Caco-2 (cell line): ENCODE results near the gene MS4A7. TPM values are rescaled to one million over a fixed set of nuclear protein-coding genes. Genes with fewer than 3 reads are reported as not detected.

Experiments used
- BruUV-seq: library from RNA; stranded (reverse); fragments of 400-500 nt; replicated peaks from 2 replicates; lab custom pipeline; 2021; lab: Mats Ljungman, UMichigan
- CTCF ChIA-PET: fragments of 300-600 bp; sonication (Branson Sonifier 250); formaldehyde crosslinking; loops from one replicate; lab custom pipeline; 2022; ENCODE audit warnings: antibody characterized with exemption; lab: Charles Lee
- POLR2A ChIA-PET: fragments of 300-600 bp; sonication (Branson Sonifier 250); formaldehyde crosslinking; loops from one replicate; lab custom pipeline; 2022; ENCODE audit warnings: antibody characterized with exemption; lab: Charles Lee
- DNase-seq, 2 experiments: peaks; one replicate each; pipeline versions ENCODE4 v3.0.0 to v3.0.0-alpha.2; 2020 to 2022
- H3K27me3 ChIP-seq: replicated peaks from 2 replicates; pipeline ENCODE4 v1.6.0; 2011; ENCODE audit warnings: low read length; ENCODE audit not compliant: control insufficient read depth, insufficient read depth
- H3K36me3 ChIP-seq: 2 replicates; pipeline ENCODE4 v1.5.1; 2011; ENCODE audit warnings: low read length; ENCODE audit not compliant: control insufficient read depth, insufficient read depth
- H3K4me1 ChIP-seq: fragments of 250-450 bp; sonication (Bioruptor Pico); 2 replicates; pipeline ENCODE4 v1.5.1; 2020; ENCODE audit warnings: mild to moderate bottlenecking
- H3K4me3 ChIP-seq: 2 replicates; pipeline ENCODE4 v1.5.1; 2011; ENCODE audit warnings: low read depth, mild to moderate bottlenecking, control low read depth, low read length
- H3K9me3 ChIP-seq: fragments of 250-450 bp; sonication (Bioruptor Pico); 2 replicates; pipeline ENCODE4 v1.5.1; 2020; ENCODE audit warnings: mild to moderate bottlenecking, moderate library complexity
- H3K27ac Mint-ChIP-seq: one replicate; pipeline ENCODE4 v1.8.0; 2022; ENCODE audit warnings: mixed read lengths; ENCODE audit not compliant: unreplicated experiment
- H3K27me3 Mint-ChIP-seq: one replicate; pipeline ENCODE4 v1.8.0; 2022; ENCODE audit warnings: mixed read lengths; ENCODE audit not compliant: insufficient read depth, unreplicated experiment
- H3K36me3 Mint-ChIP-seq: one replicate; pipeline ENCODE4 v1.8.0; 2022; ENCODE audit warnings: mild to moderate bottlenecking, mixed read lengths; ENCODE audit not compliant: insufficient read depth, unreplicated experiment
- H3K4me1 Mint-ChIP-seq: one replicate; pipeline ENCODE4 v1.8.0; 2022; ENCODE audit warnings: low read depth, mixed read lengths; ENCODE audit not compliant: unreplicated experiment
- H3K4me3 Mint-ChIP-seq: one replicate; pipeline ENCODE4 v1.8.0; 2022; ENCODE audit warnings: mild to moderate bottlenecking, moderate library complexity, mixed read lengths; ENCODE audit not compliant: unreplicated experiment
- H3K9me3 Mint-ChIP-seq: one replicate; pipeline ENCODE4 v1.8.0; 2022; ENCODE audit warnings: mixed read lengths; ENCODE audit not compliant: unreplicated experiment
- intact Hi-C: fragments of 100-400 bp; cut with micrococcal nuclease; formaldehyde crosslinking; loops from one replicate; pipeline ENCODE4 v1.10.0; 2022; ENCODE audit not compliant: unreplicated experiment
- total RNA-seq: library from RNA; stranded (reverse); gene quantifications from 2 replicates; pipeline ENCODE4 v1.2.3, GENCODE V29; 2022
- TF ChIP-seq, protein P1 (sequence below), 2 experiments: fragments of 200-600 bp in 1 of 2; IDR thresholded peaks; 1 replicate in 1 of 2; 2 replicates in 1 of 2; pipeline versions ENCODE4 v1.5.1 to v1.8.0; 2011 to 2022; ENCODE audit warnings: antibody characterized with exemption in 1 of 2, control low read depth in 1 of 2, inconsistent platforms in 1 of 2, low read depth in 1 of 2, low read length in 1 of 2, mild to moderate bottlenecking in 1 of 2, moderate library complexity in 1 of 2; ENCODE audit not compliant: insufficient read depth in 1 of 2, severe bottlenecking in 1 of 2, unreplicated experiment in 1 of 2

The MS4A7 gene
- total RNA-seq, 1 experiment from 2014 or later: not detected

DNA sequence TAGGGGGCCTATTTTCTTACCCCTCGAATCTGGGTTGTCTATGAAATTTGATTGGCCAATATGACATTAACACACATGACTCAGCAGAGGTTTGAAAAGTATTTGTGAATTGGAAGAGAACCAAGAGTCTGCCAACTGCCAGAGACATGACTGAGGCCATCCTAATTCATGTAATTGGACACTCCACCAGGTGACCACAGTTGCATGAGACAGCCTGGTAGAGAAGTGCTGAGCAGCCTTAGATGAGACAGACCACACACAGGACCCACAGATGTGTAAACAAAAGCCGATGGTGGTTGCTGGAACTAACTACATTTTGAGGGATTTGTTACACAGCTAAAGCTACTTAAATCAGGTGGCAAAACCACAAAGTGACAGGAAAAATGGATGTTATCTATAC, 50.2 kb downstream of the MS4A7 start:
- H3K4me3 Mint-ChIP-seq: no peak overlapping the region
- H3K4me1 Mint-ChIP-seq: no peaks in the 10 kb centered on the region
- Histone ChIP-seq H3K4me3 (no peak overlapping the region), H3K36me3 (no peaks in the 10 kb centered on the region), H3K4me1 (no peaks in the 10 kb centered on the region), H3K9me3 (no peaks in the 10 kb centered on the region), H3K27me3 (no peaks in the 10 kb centered on the region)
- peaks cover 5% of the 10 kb centered on the region for H3K27me3 Mint-ChIP-seq
- no peak overlapping the region for H3K27ac Mint-ChIP-seq
- intact Hi-C loops: no loop called here
- DNase-seq: no peak
- H3K36me3 Mint-ChIP-seq: no peaks in the 10 kb centered on the region
- no peaks in the 10 kb centered on the region for H3K9me3 Mint-ChIP-seq
- TF ChIP-seq, protein P1, sequence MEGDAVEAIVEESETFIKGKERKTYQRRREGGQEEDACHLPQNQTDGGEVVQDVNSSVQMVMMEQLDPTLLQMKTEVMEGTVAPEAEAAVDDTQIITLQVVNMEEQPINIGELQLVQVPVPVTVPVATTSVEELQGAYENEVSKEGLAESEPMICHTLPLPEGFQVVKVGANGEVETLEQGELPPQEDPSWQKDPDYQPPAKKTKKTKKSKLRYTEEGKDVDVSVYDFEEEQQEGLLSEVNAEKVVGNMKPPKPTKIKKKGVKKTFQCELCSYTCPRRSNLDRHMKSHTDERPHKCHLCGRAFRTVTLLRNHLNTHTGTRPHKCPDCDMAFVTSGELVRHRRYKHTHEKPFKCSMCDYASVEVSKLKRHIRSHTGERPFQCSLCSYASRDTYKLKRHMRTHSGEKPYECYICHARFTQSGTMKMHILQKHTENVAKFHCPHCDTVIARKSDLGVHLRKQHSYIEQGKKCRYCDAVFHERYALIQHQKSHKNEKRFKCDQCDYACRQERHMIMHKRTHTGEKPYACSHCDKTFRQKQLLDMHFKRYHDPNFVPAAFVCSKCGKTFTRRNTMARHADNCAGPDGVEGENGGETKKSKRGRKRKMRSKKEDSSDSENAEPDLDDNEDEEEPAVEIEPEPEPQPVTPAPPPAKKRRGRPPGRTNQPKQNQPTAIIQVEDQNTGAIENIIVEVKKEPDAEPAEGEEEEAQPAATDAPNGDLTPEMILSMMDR (IDR thresholded peaks at IDR 0.05; ENCODE audit: insufficient read depth in 1 of 2, low read depth in 1 of 2, low read length in 1 of 2, severe bottlenecking in 1 of 2, unreplicated experiment in 1 of 2): no peak
- ChIA-PET CTCF (no interaction called here), POLR2A (no interaction called here)
- BruUV-seq: no TSS peak

DNA sequence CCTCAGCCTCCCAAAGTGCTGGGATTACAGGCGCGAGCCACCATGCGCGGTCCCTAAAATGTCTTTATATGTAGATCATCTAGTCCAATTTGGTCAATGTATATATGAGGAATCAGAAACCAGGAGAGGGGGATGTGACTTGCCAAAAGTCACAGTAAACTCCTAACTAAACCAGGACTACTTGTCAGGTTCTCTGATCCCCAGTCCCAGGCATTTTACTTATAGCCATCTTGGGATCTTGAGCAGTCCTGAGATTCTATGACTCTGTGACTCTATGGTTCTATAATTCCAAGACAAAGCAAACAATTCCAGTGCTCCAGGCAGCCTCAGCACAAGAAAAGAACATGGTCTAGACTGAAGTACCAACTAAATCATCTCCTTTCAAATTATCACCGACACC, 50.9 kb downstream of the MS4A7 start, which contains the start of gene MS4A5:
Gene MS4A5 (plus strand): TSS at position 301 of the 400 bp plus-strand sequence. CDS start 103 bp downstream, outside the sequence.
- Mint-ChIP-seq H3K4me3 (no peak within 1 kb of the TSS), H3K27me3 (peaks cover 5% of the 10 kb centered on the region), H3K36me3 (no peaks in the 10 kb centered on the region), H3K27ac (no peak within 1 kb of the TSS), H3K4me1 (no peaks in the 10 kb centered on the region), H3K9me3 (no peaks in the 10 kb centered on the region)
- DNase-seq: no peak
- TF ChIP-seq, protein P1 (IDR thresholded peaks at IDR 0.05; ENCODE audit: insufficient read depth in 1 of 2, low read depth in 1 of 2, low read length in 1 of 2, severe bottlenecking in 1 of 2, unreplicated experiment in 1 of 2): no peak
- Histone ChIP-seq H3K36me3 (no peaks in the 10 kb centered on the region), H3K4me1 (no peaks in the 10 kb centered on the region), H3K4me3 (no peak within 1 kb of the TSS), H3K9me3 (no peaks in the 10 kb centered on the region), H3K27me3 (no peaks in the 10 kb centered on the region)
- ChIA-PET POLR2A (no interaction called here), CTCF (no interaction called here)
- no TSS peak for BruUV-seq
- intact Hi-C loops: no loop called here

DNA sequence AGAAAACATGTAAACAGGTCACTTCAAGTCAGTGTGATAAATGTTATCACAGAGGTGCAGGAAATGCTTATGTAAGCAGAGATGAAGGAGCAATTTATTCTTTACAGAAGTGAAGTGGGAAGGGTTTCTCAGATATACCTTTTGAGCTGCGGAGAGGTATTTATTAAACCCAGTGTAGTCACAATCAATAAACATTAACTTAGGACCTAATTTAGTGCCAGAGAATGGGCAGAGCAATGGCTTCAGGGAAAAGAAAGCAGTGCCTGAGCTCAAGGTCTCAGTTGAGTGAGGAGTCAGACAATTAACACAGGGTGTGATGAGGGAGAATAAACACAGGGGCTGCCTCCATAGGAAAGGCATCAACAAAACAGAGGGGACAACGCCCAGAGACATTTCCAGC, 52.9 kb downstream of the MS4A7 start:
- Mint-ChIP-seq H3K4me3 (no peak overlapping the region), H3K36me3 (no peaks in the 10 kb centered on the region), H3K9me3 (no peaks in the 10 kb centered on the region), H3K27me3 (peaks cover 5% of the 10 kb centered on the region), H3K27ac (no peak overlapping the region), H3K4me1 (no peaks in the 10 kb centered on the region)
- DNase-seq: no peak
- ChIA-PET CTCF (no interaction called here), POLR2A (no interaction called here)
- H3K4me1 ChIP-seq: no peaks in the 10 kb centered on the region
- intact Hi-C loops: no loop called here
- H3K4me3 ChIP-seq: no peak overlapping the region
- BruUV-seq: no TSS peak
- no peaks in the 10 kb centered on the region for H3K27me3 ChIP-seq
- H3K9me3 ChIP-seq: no peaks in the 10 kb centered on the region
- TF ChIP-seq, protein P1 (IDR thresholded peaks at IDR 0.05; ENCODE audit: insufficient read depth in 1 of 2, low read depth in 1 of 2, low read length in 1 of 2, severe bottlenecking in 1 of 2, unreplicated experiment in 1 of 2): no peak
- no peaks in the 10 kb centered on the region for H3K36me3 ChIP-seq
